ENCODE data around the gene KIAA0753. TPM values are rescaled to one million over a fixed set of nuclear protein-coding genes. Genes with fewer than 3 reads are reported as not detected.
A peak's percentile ranks its signal among the peaks of the same experiment; 100 is the strongest.

KIAA0753 gene
- total and polyA plus RNA-seq, 4 donors, result 5.3 to 31.9 (median 12.8) TPM

DNA sequence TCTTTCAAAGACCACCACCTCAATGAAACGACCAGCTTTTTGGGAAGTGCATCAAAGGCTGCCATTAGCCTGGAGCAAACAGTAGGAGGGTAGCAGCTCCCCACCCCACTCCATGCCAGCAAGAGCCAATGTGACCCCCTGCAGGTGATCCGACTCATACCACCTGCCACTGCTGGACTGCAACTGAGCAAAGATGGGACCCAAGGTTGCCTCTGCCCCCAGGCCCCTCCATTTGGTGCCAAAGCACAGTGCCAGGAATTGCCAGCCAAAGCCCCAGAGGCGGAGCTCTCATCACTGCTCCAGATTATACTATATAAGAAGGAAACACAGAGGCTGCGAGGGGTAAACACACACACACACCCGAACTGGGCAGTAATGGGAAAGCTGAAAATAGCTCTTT lies 92.5 kb downstream of the KIAA0753 start:
- no peaks in the 10 kb centered on the region for H3K36me3 ChIP-seq (ENCODE audit: control insufficient read depth in 4 of 4, insufficient read depth in 4 of 4, low read length in 4 of 4)
- ATAC-seq (ENCODE audit: insufficient read depth, low FRiP score) (no peak), DNase-seq (no peak)
- H3K27ac ChIP-seq (ENCODE audit: low read depth in 1 of 2, low read length in 1 of 2), result peak overlapping the region in 1 of 2 donors; percentile 54
- no peak overlapping the region for H3K9ac ChIP-seq (ENCODE audit: insufficient read depth in 1 of 2, low read length in 2 of 2)
- peaks cover 0 to 17% (median 0%) of the 10 kb centered on the region in 5 donors for H3K4me1 ChIP-seq (ENCODE audit: control insufficient read depth in 5 of 5, insufficient read depth in 5 of 5, low read length in 5 of 5)
- TF ChIP-seq, protein P1, sequence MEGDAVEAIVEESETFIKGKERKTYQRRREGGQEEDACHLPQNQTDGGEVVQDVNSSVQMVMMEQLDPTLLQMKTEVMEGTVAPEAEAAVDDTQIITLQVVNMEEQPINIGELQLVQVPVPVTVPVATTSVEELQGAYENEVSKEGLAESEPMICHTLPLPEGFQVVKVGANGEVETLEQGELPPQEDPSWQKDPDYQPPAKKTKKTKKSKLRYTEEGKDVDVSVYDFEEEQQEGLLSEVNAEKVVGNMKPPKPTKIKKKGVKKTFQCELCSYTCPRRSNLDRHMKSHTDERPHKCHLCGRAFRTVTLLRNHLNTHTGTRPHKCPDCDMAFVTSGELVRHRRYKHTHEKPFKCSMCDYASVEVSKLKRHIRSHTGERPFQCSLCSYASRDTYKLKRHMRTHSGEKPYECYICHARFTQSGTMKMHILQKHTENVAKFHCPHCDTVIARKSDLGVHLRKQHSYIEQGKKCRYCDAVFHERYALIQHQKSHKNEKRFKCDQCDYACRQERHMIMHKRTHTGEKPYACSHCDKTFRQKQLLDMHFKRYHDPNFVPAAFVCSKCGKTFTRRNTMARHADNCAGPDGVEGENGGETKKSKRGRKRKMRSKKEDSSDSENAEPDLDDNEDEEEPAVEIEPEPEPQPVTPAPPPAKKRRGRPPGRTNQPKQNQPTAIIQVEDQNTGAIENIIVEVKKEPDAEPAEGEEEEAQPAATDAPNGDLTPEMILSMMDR (IDR thresholded peaks at IDR 0.05; ENCODE audit: control extremely low read depth, extremely low read depth), result no peak
- no peak overlapping the region for H3K4me3 ChIP-seq
- 52 to 60% methylated on average over 5 of the region's 5 CpGs for WGBS, 2 donors
- H3K9me3 ChIP-seq (ENCODE audit: control insufficient read depth in 4 of 4, insufficient read depth in 3 of 4, low read length in 3 of 4), result no peaks in the 10 kb centered on the region
- H3K27me3 ChIP-seq (ENCODE audit: control insufficient read depth in 3 of 3, insufficient read depth in 3 of 3, low read length in 2 of 3), result no peaks in the 10 kb centered on the region

DNA sequence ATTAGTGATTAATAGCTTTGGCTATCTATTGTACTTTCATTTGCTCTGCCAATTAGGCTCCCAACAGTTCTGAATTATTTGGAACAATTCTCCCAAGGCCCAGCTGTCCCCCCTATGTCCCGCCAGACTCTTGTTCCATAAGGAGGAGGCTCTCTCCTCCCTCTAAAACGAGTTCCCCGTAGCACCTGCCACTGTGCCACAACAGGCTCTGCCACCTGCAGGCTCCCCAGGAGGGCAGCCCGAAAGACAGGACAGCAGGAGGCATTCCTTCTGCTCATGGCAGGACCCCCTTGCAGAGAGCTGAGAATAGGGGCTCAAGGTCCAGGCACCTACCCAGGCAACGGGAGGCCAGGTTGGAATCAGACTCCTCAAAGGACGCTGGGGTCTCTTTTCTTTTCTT lies 93.2 kb downstream of the KIAA0753 start:
- Histone ChIP-seq H3K9ac (ENCODE audit: insufficient read depth in 1 of 2, low read length in 2 of 2) (no peak overlapping the region), H3K4me1 (ENCODE audit: control insufficient read depth in 5 of 5, insufficient read depth in 5 of 5, low read length in 5 of 5) (peaks cover 0 to 17% (median 0%) of the 10 kb centered on the region in 5 donors), H3K36me3 (ENCODE audit: control insufficient read depth in 4 of 4, insufficient read depth in 4 of 4, low read length in 4 of 4) (no peaks in the 10 kb centered on the region), H3K4me3 (no peak overlapping the region), H3K27ac (ENCODE audit: low read depth in 1 of 2, low read length in 1 of 2) (no peak overlapping the region), H3K27me3 (ENCODE audit: control insufficient read depth in 3 of 3, insufficient read depth in 3 of 3, low read length in 2 of 3) (no peaks in the 10 kb centered on the region), H3K9me3 (ENCODE audit: control insufficient read depth in 4 of 4, insufficient read depth in 3 of 4, low read length in 3 of 4) (no peaks in the 10 kb centered on the region)
- TF ChIP-seq, protein P1 (IDR thresholded peaks at IDR 0.05; ENCODE audit: control extremely low read depth, extremely low read depth), result no peak
- DNase-seq, result no peak
- WGBS, 2 donors, result 91 to 92% methylated on average over 6 of the region's 6 CpGs
- ATAC-seq (ENCODE audit: insufficient read depth, low FRiP score), result no peak

DNA sequence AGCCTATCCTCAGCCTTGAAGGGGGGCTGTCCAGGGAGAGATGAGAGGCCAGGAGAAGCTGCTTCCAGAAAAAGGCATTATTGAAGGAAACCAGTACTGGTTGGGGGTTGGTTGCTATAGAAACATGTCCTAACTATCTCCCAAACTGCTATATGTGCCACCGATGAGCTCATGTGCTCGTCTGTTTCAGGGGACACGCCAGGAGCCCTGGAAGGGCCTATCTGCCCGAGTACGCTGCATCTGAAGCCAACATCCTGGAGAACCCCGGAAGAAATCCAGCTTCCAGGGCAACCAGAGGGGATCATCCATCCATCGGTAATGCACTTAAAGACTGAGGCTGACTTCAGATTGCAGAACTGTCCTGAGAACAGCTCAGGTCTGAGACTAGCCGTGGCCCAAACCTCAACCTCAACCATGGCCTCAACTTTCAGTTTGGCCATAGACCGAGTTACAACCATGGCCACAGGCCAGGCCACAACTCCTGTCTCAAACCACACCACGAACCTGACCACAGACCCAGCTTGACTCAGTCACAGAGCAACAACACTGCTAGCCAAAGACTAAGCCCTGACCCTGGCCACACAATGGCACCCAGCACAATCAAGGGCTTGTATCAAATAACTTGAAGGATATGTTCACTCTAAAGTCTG lies 94.3 kb downstream of the KIAA0753 start:
- no peak overlapping the region for H3K4me3 ChIP-seq
- no peak for ATAC-seq (ENCODE audit: insufficient read depth, low FRiP score)
- no peaks in the 10 kb centered on the region for H3K27me3 ChIP-seq (ENCODE audit: control insufficient read depth in 3 of 3, insufficient read depth in 3 of 3, low read length in 2 of 3)
- no peak for DNase-seq
- TF ChIP-seq, protein P1 (IDR thresholded peaks at IDR 0.05; ENCODE audit: control extremely low read depth, extremely low read depth), result no peak
- no peak overlapping the region for H3K9ac ChIP-seq (ENCODE audit: insufficient read depth in 1 of 2, low read length in 2 of 2)
- no peak overlapping the region for H3K27ac ChIP-seq (ENCODE audit: low read depth in 1 of 2, low read length in 1 of 2)
- no peaks in the 10 kb centered on the region for H3K9me3 ChIP-seq (ENCODE audit: control insufficient read depth in 4 of 4, insufficient read depth in 3 of 4, low read length in 3 of 4)
- peaks cover 0 to 17% (median 0%) of the 10 kb centered on the region in 5 donors for H3K4me1 ChIP-seq (ENCODE audit: control insufficient read depth in 5 of 5, insufficient read depth in 5 of 5, low read length in 5 of 5)
- H3K36me3 ChIP-seq (ENCODE audit: control insufficient read depth in 4 of 4, insufficient read depth in 4 of 4, low read length in 4 of 4), result no peaks in the 10 kb centered on the region
- WGBS, 2 donors, result 78 to 85% methylated on average over 10 of the region's 10 CpGs

DNA sequence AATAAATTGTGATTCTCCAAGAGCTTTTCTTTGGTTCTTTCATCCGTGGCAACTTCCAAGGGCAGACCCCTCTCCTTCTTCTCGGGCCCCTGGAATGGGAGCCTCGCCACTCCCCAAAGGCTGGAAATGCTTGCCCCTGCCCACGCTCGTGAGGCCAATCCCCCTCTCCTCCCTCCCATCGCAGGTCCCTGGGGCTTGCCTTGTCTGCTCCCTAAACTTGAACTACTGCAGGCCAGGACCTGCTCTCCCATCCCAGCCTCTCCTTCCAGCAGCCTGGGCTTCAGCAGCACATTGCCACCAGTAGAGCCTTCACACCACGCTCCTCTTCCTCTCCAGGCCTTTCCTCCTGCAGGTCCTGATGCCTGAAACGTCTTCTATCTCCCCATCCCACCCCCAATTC lies 95.2 kb downstream of the KIAA0753 start:
- no peak overlapping the region for H3K27ac ChIP-seq (ENCODE audit: low read depth in 1 of 2, low read length in 1 of 2)
- H3K27me3 ChIP-seq (ENCODE audit: control insufficient read depth in 3 of 3, insufficient read depth in 3 of 3, low read length in 2 of 3), result no peaks in the 10 kb centered on the region
- TF ChIP-seq, protein P1 (IDR thresholded peaks at IDR 0.05; ENCODE audit: control extremely low read depth, extremely low read depth), result no peak
- no peaks in the 10 kb centered on the region for H3K36me3 ChIP-seq (ENCODE audit: control insufficient read depth in 4 of 4, insufficient read depth in 4 of 4, low read length in 4 of 4)
- 85 to 91% methylated on average over 8 of the region's 8 CpGs for WGBS, 2 donors
- no peak overlapping the region for H3K9ac ChIP-seq (ENCODE audit: insufficient read depth in 1 of 2, low read length in 2 of 2)
- ATAC-seq (ENCODE audit: insufficient read depth, low FRiP score), result no peak
- no peaks in the 10 kb centered on the region for H3K9me3 ChIP-seq (ENCODE audit: control insufficient read depth in 4 of 4, insufficient read depth in 3 of 4, low read length in 3 of 4)
- no peak for DNase-seq
- no peak overlapping the region for H3K4me3 ChIP-seq
- H3K4me1 ChIP-seq (ENCODE audit: control insufficient read depth in 5 of 5, insufficient read depth in 5 of 5, low read length in 5 of 5), result peaks cover 0 to 15% (median 0%) of the 10 kb centered on the region in 5 donors
